Testis (tissue), 2 donors: ENCODE measurements around the gene PLXNA1.

ENCODE experiments used
- CTCF ChIP-seq, 3 experiments: fragments of 450-650 bp in 2 of 3; fragments of 200-600 bp in 1 of 3; sonication (generic) in 1 of 3; IDR thresholded peaks; one replicate each; pipeline ENCODE4 v1.5.1; 2016 to 2019; ENCODE audit warnings: antibody characterized with exemption in 3 of 3, mild to moderate bottlenecking in 2 of 3, moderate library complexity in 1 of 3
- POLR2A ChIP-seq: fragments of 450-650 bp; IDR thresholded peaks from one replicate; pipeline ENCODE4 v1.6.1; 2017; ENCODE audit warnings: antibody characterized with exemption, mild to moderate bottlenecking, moderate library complexity

GRCh38 chr3:126964261-126964660 is 18.7 kb upstream of the PLXNA1 start:
- TF ChIP-seq CTCF (IDR thresholded peaks at IDR 0.05): no peak
- TF ChIP-seq POLR2A: no peak
